Measurements from ENCODE around the gene RANGAP1. TPM values are rescaled to one million over a fixed set of nuclear protein-coding genes. Genes with fewer than 3 reads are reported as not detected.

Gene RANGAP1
- total and polyA plus RNA-seq, 2 of the 8 experiments (the other 6 are each of a cell fraction or from before 2014, with no cell fraction given), result 121 to 171 TPM

DNA sequence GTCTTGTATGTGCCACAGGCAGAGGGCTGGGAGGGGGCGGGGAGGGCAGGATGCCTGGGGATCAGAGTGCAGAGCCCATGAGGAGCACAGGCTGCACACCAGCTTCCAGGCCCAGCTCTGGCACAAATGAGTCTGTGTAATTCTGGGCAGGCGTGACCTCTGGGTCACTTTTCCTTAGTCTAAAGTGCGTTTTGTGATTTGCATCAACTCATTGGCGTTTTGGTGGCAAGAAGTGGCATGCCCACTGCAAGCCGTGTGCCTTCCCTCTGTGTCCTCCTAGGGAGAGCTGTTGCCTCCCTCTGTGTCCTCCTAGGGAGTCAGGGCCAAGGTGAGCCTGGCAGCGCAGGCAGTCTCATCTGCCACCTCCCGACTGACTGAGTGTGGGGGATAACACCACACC is 62.5 kb downstream of the RANGAP1 start (continued):
- TF ChIP-seq, protein P1, sequence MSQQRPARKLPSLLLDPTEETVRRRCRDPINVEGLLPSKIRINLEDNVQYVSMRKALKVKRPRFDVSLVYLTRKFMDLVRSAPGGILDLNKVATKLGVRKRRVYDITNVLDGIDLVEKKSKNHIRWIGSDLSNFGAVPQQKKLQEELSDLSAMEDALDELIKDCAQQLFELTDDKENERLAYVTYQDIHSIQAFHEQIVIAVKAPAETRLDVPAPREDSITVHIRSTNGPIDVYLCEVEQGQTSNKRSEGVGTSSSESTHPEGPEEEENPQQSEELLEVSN (IDR thresholded peaks at IDR 0.05), result no peak
- TF ChIP-seq KDM1A (IDR thresholded peaks at IDR 0.05; ENCODE audit: borderline replicate concordance, low read length) (no peak), SP1 (IDR thresholded peaks at IDR 0.05; ENCODE audit: low read depth, low read length) (no peak), ASH2L (IDR thresholded peaks at IDR 0.05; ENCODE audit: low read length) (no peak), RAD21 (IDR thresholded peaks at IDR 0.05 in 1 of 2, conservative IDR thresholded peaks at IDR 0.05 in 1 of 2; ENCODE audit: low read depth in 2 of 2, low read length in 2 of 2) (no peak)
